ENCODE data around the gene QKI.
"Not testable (repeated sequence)": the region's sequence is repeated elsewhere in the genome, so short reads cannot be mapped to it uniquely, and the experiment has no call there.

Gene QKI

DNA sequence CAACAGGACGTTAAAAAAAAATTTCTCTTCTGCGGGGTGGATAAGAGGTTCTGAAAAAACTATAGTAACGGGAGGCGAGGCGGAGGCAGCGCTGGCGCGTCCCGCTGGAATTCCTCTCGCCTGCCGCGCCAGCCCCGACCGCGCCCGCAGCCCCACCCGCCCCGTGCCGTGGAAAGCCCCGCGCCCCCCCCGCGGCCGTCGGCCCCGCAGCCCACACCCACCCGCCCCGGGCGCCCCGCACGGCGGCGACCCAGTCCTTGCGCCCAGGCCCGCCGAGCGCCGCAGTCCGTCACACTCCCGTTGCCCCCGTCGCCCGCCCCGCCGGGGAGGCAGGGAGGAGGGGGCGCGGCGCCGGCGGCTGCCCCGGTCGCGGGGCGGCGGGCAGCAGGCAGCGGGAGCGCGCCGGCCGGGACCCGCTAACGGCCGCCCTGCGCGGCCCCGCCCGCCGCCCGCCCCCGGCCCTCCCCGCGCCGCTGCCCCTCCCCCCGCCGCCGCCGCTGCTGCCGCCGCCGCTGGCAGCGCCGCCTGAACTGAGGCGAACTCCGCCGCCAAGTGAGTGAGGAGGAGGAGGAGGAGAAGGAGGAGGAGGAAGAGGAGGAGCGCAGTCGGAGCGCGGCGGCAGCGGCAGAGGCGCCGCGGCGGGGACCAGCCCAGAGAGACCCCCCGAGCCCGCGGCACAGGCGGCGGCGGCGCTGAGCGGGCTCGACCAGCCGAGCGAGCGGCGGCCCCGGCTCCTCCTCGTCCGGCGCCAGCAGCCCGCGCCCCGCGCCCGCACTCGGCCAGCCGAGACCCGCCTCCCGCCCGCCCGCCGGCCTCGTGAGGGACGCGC lies at the start of gene QKI:
QKI (plus strand) TSS at position 602 of the 829 bp plus-strand sequence. CDS start 476 bp downstream, outside the sequence.
- peak; percentile 56 for DNase-seq

DNA sequence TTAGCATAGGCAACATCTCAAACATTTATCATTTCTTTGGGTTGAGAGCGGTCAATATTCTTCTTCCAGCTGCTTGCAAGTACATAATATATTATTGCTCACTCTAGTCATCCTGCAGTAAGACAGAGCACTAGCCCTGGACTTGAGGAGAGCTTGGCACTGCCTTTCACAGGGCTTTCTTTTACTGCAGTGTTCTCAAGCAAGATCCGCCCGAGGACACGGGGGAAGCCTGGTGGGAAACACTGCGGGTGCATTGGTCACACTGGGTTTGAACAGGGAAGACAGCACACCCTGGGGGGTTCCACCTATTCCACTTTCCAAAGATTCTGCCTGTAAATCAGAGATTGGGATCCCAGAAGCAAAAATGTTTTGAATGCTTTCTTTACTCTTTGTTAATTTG lies 48.2 kb upstream of the QKI start:
- DNase-seq: no peak

DNA sequence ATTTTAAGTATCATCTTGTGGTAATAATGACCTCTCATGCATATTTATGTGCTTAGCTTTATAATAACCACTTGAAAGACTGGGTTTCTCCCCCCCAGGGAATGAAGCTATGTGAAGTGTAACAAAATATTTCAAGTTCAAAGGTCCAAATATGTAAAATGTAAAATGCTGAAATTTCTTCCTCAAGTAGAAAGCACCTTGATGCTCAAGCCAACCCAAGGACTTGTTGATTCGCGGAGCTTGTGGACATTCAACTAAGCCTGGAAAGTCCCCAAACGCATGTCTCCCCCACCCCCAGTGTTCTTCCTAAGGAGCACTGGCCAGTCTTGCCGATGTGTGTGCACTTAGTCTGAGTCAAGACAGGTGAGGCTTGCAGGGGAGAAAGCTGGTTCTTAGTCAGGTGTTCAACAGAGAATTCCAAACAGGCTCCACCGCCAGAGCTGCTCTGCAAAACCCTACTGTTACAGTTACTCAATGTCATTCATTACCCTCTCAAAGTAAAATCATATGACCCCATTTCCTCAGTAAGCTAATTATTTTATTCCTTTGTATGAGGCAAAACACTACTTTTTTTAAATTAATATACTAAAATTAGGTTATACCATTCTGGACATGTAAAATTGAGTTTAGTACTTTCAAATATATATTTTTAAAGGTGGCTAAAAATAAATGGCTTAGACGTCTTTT lies 46.9 kb upstream of the QKI start:
- DNase-seq: no peak

DNA sequence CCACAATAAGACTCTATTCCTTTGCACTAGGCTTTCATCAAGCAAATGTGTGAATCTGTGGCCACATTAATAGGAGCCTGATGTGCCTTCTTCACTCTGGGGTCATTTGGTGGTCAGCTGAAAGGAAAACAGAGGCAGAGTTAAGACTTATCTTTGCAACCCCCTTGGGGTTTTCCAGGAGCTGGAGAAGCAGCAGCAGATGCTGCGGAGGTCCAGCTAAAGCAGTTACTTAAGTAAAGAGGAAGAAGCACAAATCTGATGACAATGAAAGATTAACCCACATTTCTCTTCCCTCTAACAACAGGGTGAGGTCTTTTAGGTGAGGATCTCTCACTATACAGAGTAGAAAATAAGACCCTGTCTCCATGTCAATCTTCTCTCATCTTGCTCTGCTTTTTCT lies 45.4 kb upstream of the QKI start:
- no peak for DNase-seq

DNA sequence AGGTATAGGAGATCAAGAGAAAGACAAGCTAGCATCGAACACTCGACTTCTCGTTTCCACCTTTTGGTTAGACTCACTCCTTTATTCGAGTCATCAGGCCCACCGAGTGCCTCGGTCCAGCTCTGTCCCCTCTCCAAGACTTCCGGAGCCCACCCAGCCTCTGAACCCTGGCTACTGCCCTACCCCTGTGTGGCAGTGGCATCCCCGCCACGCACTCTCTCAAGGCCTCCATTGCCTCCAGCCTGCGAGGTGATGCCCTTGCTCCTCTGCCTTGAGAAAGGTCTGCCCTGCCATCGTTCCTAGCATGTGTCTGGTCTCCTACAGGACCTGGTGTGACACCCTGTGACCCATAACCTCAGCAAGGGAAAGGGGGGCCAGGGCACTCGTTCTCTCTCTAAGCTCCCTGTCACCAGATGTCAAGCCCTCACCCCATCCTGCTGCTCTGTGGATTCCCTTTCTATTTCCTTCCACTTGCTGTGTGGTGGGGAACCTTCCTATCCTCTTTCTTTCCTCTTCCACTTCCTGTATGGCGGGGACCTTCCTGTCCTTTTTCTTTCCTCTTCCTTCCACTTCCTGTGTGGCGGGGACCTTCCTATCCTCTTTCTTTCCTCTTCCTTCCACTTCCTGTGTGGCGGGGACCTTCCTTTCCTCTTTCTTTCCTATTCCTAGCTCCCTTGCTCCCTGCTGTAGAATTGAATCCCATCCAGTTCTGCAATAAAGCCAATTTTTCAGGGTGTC lies 44.7 kb upstream of the QKI start:
- no peak for DNase-seq

DNA sequence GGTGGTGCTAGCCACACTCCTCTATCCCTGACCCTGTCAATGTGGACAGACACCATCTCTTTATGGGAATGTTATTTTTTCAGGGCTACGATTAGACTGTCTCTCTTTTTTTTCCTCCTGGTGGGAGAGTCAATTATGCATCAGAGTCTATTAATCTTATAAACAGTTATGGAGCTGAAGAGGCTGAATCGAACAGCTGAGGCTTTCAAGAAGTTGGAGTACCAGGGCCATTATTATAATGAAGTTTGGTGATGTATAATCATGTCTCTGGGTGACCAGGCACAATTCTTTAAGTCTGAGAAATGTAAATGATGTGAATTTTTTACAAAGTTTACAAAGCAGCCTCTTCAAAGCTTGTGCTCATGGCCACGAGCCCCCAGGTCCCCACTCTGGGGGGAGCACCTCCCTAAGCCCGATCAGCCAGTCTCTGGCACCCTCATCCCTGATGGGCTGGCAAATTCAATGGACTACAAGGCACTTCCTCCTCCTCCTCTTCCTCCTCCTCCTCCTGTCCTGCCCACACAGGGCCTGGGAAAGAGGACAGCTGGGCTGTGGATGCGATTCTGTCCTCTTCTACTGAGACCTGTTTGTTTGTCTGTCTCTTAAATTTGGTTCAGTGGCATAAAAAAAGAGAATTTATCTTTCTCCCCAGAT lies 43.9 kb upstream of the QKI start:
- no peak for DNase-seq

DNA sequence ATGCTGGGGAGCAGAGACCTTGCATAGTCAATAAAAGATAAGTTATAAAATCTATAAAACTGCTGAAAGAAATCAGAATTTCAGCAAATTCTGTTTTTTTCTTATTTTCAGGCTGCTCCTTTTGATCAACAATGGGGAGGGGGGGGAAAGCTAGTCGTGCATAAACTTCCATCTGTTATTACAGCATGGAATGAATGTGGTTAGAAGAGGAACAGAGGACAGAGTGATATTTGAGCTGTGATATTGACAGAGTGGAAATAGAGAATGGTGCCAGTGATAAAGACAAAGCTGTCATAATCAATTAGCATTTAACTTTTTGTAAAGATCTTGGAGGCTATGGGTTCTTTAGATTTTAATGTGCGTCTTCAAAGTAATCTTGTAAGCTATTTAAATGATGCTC lies 43.4 kb upstream of the QKI start:
- DNase-seq: no peak

DNA sequence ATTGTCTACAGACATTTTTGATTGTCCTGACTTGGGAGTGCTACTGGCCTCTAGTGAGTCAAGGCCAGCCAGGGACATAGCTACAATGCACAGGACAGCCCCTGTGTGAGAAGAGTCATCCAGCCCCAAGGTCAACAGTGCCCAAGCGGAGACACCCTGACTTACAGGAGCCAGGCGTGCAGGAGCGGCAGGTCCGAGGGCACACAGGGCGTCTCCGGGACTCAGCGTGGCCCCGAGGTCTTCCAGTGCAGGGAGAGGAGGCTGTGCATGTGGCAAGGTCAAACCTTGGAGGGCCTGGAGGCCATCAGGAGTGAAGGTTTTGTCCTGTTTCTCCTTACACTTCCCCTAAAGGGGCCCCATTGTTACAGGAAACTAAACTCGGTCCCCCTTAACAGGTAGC lies 41.3 kb upstream of the QKI start:
- no peak for DNase-seq

DNA sequence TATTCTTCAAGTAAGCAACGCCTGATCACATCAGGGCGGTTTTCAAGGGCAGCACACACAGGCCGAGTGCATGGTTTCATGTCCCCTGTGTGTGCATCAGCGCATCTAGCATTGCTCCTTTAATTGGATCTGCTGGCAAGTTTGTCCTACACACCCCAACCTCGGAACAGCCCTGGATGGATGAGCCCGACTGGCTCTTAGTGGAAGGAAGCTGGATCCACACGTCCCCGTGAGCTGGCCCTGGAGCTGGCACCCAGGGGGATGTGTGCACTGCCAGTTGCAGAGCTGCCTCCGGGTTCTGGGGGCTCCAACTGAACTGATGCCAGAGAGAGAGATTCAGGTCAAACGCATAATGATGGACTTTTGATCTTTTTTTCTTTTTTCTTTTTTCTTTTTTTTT lies 39.2 kb upstream of the QKI start:
- DNase-seq: no peak

DNA sequence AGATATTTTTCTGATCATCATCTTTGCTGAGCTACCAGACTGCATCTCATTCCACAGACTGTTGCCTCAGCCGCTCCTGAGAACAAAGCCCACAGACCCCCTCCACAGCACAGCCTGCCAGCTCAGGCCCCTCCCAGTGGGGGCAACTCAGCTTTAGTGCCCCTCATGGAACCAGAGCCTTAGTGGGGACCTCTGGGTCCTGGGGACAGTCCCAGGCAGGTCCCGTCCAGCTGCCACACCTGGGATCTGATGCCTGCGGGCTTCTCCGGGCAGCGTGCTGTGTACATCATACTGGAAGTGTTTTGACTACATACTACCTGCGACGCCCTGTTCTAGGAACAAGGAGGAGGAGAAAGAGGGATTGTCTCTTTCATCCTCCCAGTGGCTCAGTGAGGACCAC lies 38.3 kb upstream of the QKI start:
- DNase-seq: no peak

DNA sequence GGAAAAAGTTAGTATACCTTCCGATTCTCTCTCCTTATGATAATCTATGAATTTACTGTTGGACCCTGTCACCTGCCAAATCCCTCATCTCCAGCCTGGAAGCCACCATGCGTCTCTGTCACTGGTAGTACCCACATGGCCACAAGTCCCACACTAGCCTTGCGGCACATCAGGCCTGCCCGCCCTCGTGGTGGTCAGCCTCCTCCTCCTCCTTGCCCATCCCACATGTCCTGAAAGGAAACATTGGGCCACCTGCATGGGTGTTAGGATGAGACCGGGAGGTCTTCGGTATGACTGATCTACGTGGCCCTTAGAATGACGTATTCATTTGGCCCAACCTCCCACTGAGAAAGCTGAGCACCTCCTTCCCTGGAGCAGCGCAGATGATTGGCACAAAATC lies 37.0 kb upstream of the QKI start:
- no peak for DNase-seq

DNA sequence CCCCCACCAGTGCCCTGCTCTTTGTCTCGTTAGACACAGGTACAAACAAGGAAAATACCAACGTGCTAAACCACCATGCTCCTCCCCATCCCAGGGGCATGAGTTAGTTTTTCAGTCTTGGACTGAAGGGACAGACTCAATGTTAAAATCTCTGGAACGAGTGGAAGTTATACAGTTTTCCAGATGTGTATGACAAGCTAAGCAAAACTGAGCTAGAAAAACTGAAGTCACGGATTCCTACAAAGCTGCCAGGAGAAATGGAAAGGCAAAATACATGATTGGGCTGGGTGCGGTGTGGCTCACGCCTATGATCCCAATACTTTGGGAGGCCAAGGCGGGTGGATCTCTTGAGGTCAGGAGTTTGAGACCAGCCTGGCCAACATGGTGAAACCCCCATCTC lies 34.3 kb upstream of the QKI start:
- no peak for DNase-seq

DNA sequence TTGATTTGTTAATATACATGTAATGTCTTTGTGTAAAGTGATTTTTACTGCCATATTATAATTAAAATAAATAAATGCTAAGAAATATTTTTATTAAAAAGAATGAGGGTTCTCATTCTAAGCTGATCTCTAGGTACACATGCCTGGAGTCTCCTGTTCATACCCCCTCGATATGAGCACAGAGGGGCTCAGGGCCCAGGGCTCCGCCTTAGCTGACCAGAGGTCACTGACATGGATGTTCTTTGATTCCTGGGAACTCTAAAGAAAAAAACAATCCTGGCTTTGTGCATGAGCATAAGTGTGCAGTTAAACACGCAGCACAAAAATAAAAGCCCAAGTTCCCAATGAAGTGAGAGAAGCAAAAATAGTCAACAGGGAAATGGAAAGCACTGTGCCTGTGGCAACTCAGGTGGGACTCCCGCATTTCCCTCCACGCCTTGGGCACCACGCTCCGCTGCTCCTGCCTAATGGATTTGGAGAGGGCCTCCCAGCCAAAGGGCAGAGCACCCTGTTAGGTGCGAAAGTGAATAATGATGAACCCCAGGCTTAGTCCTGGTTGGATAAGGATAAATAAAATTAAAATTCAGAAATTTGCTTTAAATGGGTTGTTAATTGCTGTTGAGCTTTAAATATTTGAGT lies 33.3 kb upstream of the QKI start:
- DNase-seq: no peak

DNA sequence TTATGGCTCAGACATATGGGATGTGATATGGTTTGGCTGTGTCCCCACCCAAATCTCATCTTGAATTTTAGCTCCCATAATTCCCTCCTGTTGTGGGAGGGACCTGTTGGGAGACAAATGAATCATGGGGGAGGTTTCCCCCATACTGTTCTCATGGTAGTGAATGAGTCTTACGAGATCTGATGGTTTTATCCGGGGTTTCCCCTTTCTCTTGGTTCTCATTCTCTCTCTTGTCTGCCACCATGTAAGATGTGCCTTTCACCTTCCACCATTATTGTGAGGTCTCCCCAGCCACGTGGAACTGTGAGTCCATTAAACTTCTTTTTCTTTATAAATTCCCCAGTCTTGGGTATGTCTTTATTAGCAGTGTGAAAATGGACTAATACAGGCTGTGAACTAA lies 31.1 kb upstream of the QKI start:
- not testable (repeated sequence) for DNase-seq

DNA sequence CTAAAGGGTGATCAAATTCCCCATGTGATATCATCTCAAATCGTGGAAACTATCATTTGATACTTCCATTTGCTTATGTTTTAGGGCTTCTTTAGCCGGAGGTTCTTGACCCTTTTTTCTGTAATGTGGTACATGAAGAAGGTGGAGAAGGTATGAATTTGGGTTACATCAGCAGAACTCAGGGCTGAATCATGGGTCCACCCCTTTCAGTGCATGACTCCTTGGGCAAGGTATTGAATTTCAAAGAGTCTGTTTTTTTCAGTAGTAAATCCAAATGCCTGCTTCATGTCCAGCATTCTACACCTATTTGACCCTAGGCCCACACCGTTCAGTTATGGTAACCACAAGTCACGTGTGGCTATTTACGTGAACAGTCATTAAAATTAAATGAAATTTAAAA lies 30.6 kb upstream of the QKI start:
- no peak for DNase-seq

DNA sequence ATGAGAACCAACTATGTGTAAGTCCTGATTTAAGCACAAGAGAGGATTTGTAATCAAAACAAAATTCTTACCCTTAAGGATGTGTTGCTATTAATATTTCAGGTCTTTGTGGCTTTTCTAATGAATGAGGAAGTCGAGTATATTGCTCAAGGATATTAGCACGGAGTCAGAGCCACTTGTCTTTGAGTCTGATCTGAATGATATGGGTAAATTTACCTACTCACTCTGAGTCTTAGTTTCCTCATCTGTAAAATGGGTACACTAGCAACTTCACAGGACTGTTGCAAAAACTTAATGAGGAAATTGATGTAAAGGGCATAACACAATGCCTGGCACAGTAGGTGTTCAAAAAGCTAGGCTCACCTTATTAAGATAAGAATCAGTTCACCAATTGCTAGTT lies 30.0 kb upstream of the QKI start:
- no peak for DNase-seq

DNA sequence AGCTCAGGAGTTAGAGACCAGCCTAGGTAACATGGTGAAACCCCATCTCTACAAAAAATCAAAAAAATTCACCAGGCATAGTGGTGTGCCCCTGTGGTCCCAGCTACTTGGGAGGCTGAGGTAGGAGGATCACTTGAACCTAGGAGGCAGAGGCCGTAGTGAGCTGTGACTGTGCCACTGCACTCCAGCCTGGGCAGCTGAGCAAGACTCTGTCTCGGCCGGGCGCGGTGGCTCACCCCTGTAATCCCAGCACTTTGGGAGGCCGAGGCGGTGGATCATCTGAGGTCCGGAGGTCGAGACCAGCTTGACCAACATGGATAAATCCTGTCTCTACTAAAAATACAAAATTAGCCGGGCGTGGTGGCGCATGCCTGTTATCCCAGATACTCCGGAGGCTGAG lies 29.0 kb upstream of the QKI start:
- not testable (repeated sequence) for DNase-seq

DNA sequence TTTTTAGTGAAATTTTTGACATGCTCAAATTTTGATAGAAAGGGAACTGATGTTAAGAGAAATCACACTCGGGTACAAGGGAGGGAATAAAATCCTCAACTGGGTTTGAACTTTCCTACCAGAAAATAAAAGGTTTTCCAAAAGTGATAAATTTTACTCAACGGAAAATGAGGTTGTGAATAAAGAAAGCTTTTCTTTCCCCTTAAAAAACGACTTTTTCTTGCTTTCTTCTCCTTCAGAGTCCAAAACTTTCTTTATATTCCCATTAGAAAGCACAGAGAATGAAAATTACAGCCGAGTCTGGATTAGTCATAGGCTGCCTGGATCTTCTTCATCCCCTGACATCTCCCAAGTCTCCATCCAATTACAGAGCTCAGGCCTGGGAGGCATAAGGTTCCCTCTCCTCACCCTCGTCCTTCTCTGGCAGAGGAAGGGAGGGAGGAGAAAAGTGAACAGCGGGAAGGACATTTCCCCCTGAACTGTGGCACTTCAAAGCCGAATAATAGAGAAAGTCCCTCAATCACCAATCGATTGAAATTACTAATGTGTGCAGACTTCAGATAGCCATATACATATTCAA lies 28.1 kb upstream of the QKI start:
- no peak for DNase-seq

DNA sequence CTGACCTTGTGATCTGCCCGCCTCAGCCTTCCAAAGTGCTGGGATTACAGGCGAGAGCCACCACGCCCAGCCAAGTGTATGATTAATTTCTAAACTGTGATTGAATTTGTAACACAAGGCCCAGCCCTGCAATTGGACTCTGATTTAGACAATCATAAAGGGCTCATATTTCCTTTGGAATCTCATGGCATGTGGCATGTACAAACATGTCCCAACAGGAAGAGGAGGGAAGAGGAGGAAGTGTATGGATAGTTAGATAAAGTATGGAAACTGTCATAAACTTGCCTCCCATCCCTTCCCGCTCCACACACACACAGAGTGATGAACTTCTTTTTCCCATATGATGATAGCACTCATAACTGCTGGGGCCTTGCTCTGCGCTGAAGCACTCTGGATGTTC lies 27.2 kb upstream of the QKI start:
- no peak for DNase-seq

DNA sequence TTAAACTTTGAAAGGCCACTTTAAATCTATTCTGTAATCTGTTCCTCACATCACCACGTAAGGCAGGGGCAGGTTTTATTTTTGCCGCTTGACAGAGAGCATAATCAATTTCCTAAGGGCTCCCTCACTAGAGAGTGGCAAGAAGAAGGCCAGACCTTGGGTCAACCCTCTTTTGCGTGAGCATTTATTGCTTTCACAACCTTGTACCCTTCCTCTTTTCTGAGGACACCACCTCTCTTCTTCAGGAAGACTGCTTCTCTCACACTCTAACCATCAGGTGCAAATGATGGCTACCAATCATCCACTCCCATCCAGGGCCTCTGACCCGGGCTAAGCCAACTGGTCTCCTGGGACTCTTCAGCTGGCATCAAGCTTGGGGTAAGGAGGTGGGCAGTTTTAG lies 25.2 kb upstream of the QKI start:
- DNase-seq: no peak

DNA sequence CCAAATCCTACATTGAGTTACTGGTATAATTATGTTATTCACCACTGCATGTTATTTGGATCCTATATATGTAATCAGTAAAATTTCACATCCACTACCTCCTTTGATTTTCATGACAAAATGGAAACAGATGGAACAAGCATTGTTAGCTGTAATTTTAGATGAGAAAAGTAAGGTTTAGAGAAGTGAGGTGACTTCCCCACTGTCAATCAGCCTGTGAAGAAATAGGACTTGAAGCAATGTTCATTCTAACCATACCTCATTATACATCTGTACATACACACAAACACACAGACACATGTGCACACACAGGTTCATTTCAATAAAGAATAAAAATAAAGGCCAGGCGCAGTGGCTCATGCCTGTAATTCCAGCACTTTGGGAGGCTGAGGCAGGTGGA lies 23.7 kb upstream of the QKI start:
- no peak for DNase-seq

DNA sequence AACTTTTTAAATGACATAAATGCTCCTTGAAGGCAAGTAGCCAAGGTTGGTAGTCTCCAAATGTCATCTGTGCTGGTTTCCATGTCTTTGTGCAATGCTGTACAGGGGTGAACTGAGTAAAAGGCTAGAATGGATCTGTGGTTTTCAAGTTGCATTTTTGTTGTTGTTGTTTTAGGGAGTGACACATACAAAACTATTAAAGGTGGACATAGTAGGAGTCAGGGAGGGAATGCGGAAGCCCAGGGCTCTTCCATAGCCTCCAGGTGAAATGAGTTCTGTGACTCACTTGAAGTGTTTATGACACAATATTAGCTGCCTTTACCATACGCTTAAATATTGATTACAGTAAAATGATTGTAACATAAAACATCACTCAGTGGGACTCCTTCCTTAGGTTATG lies 22.5 kb upstream of the QKI start:
- DNase-seq: no peak

DNA sequence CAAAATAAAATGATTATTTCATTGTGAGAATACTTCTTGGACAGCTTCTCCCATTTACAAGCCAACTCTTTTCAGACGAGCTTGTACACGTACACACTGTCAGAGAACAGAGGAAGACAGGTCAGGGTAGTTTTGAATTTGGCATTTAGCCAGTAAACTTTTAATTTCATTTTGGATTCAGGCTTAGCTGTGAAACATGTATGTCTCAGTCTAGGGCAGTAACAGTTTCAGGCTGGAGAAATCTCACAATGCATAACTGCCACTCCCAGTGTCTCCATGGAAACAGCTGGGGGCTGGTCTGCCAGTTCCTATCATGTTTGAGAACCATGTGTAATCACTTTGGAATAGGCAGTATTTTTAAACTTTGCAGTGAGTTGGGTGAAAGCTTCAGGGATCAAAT lies 22.0 kb upstream of the QKI start:
- DNase-seq: no peak

Measured in NCI-H2227 treated with DMSO at 0.1 percent for 48 hours (cell line).